ENCODE measurements around the gene RNF4.

DNA sequence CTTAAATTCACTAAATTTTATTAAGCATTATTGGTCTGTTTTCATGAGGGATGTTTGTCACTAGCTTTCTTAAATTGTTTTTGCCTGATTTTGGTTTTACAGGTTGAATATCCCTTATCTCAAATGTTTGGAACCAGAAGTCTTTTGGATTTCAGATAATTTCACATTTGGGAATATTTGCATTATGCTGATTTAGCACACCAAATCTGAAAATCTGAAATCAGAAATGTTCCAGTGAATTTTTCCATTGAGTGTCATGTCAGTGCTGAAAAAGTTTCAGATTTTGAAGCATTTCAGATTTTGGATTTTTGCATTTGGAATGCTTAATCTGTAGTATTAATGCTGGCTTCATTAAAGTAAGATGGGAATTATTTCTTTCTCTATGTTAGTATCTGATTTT, 82.2 kb downstream of the RNF4 start:
- TF ChIP-seq, protein P1, sequence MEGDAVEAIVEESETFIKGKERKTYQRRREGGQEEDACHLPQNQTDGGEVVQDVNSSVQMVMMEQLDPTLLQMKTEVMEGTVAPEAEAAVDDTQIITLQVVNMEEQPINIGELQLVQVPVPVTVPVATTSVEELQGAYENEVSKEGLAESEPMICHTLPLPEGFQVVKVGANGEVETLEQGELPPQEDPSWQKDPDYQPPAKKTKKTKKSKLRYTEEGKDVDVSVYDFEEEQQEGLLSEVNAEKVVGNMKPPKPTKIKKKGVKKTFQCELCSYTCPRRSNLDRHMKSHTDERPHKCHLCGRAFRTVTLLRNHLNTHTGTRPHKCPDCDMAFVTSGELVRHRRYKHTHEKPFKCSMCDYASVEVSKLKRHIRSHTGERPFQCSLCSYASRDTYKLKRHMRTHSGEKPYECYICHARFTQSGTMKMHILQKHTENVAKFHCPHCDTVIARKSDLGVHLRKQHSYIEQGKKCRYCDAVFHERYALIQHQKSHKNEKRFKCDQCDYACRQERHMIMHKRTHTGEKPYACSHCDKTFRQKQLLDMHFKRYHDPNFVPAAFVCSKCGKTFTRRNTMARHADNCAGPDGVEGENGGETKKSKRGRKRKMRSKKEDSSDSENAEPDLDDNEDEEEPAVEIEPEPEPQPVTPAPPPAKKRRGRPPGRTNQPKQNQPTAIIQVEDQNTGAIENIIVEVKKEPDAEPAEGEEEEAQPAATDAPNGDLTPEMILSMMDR (IDR thresholded peaks at IDR 0.05 in 8 of 11, conservative IDR thresholded peaks at IDR 0.05 in 3 of 11), result no peak
- no peak for TF ChIP-seq POLR2A (IDR thresholded peaks at IDR 0.05)

All from spleen (tissue), 7 donors.